ENCODE results near the gene BUB1B.

- TF ChIP-seq CTCF (IDR thresholded peaks at IDR 0.05; ENCODE audit: poor library complexity, severe bottlenecking) (no peak), RAD21 (conservative IDR thresholded peaks at IDR 0.05) (no peak), REST (IDR thresholded peaks at IDR 0.05; ENCODE audit: borderline replicate concordance) (no peak), POLR2AphosphoS5 (IDR thresholded peaks at IDR 0.05) (no peak), EP300 (conservative IDR thresholded peaks at IDR 0.05; ENCODE audit: poor library complexity, severe bottlenecking) (no peak)
These were observed 84.2 kb downstream of the BUB1B start for GRCh38 chr15:40244961-40245523.
